HL-60/S4 (cell line): ENCODE results near the gene HDAC4.

ENCODE experiments used
- in situ Hi-C: fragments of 300-500 bp; cut with MboI; formaldehyde crosslinking; loops from 2 replicates; pipeline ENCODE4 v1.14.3; 2022; ENCODE audit warnings: low sequenced_read_pairs

The HDAC4 gene

DNA sequence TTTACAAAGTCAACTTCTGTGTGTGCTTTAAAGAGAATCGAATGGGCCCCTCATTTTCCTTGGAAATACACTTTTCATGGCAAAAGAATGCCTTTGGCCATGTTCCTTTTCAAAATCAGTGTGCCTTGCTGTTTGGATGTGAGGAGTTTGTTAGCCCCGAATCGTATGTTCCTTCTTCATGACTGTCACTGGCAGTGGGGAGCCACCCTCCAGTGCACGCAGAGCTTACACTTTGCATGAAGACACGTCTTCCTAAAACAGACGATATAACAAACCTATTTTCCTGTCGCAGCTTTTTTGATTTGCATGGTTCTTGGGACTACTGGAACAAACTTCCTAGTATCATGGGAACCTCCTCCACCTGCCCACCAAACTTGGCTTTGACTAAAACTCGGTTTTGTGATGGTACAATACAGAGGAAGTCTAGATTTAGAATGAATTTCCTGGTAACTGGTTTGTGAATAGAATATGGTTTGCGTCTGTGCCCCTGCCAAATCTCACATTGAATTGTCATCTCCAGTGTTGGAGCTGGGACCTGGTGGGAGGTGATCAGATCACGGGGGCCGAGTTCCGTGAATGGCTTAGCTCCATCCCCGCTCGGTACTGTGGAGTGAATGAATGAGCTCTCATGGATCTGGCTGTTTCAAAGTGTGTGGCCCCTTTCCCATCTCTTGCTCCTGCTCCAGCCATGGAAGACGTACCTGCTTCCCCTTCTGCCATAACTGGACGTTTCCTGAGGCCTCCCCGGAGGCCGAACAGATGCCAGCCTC is 358.1 kb downstream of the HDAC4 start:
- in situ Hi-C loops = no loop called here

DNA sequence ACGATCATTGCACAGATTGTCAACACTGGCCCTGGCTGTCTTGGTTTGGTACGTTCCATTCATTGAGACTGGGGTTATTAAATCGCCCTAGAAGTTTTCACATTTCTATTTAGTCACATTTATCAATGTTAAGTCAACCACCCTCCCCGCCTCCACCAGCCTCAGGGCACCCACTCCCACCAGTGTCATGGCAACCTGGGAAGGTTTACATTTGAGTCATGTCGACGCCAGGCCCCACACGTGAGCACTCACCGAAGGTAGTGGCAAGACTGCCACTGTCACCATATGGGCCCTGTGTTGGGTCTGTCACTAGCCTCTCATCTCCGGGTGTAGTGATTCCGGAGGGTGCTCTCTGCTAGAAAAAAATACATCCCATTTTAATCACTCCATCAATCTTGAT is 358.8 kb downstream of the HDAC4 start:
- in situ Hi-C loops = no loop called here

GRCh38 chr2:239041062-239041461 is 359.8 kb downstream of the HDAC4 start:
- in situ Hi-C loops = no loop called here

DNA sequence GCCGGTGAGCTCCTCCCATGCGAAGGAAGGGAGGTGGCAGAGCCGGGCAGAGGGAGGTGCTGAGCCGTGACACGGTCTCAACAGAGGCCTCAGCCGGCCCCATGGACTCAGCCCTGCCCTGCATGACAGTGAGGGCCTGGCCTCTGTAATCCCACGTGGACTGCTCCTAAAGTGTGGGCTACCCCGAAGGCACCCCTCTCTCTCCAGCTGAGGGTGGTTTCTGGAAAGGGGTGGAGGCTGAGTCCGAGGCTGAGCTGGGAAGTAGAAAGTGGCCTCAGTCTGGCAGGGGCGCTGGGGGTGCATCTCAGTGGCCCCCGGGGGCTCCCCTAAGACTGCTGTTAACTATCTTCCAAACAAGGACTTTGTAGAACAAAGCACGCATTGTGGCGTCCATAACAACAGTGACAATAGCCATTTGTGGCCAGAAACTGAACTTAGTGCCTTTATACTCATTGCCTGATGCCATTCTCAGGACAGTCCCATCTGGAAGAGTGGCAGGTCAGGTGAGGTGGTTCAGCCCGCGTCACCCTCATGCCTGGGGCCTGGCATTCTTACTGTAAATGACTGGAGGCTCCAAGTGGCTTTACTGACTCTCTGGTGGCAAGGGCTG is 360.6 kb downstream of the HDAC4 start:
- in situ Hi-C loops = no loop called here

DNA sequence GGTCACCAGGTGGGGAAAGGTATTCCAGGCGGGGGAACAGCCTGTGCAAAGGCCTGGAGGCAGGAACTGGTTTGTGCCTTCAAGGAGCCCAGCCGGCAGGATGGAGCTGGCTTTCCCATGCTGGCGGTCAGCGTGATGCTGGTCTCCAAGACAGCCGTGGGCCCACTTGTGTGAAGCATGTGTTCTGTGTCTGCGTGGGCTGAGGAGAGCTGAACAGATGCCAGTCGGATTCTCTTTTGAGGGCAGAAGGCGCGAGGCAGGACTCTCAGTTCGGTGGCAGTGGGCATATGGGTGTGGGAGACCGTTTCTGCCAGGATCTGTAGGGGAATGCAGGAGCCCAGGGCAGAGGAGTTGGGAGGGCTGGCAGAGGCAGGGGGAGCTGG is 361.4 kb downstream of the HDAC4 start:
- in situ Hi-C loops = loop anchor here (10.0 kb wide), 1 partner anchor 955 kb away; no protein-coding TSS in a partner anchor

DNA sequence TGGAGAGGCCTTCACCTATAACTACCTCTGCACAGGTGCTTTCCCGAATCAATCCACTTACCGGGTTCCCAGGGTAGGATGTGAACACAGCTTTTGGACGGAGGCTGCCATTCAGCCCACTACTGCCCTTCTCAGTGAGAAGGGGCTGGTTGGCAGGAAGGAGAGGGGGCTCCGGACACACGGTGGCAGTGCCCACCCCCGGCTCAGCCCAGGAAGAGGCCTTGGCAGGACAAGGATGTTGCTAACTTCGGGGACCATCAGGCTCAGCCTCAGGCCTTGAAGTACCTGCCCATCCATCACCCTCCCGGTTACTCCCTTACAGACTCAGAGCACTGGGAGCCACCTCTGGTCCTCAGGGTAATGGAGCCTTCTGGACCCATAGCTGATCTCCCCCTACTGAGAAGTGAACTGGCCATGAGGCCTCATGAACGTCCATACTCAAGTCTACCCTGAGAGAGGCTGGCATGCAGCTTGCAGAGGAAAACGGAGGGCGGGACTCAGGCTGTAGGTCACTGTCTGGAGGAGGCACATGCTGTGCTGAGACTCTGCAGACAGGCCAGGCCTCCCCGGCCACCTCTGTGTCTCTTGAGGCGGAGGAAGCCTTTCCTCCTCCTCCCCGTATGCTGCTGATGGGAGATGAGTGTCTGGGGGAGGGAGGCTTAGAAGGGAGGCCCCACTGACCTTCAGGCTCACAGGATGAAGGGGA is 361.9 kb downstream of the HDAC4 start:
- in situ Hi-C loops = loop anchor here (10.0 kb wide), 1 partner anchor 956 kb away; no protein-coding TSS in a partner anchor

GRCh38 chr2:239038284-239038683 is 362.5 kb downstream of the HDAC4 start:
- in situ Hi-C loops = loop anchor here (10.0 kb wide), 1 partner anchor 957 kb away; no protein-coding TSS in a partner anchor

DNA sequence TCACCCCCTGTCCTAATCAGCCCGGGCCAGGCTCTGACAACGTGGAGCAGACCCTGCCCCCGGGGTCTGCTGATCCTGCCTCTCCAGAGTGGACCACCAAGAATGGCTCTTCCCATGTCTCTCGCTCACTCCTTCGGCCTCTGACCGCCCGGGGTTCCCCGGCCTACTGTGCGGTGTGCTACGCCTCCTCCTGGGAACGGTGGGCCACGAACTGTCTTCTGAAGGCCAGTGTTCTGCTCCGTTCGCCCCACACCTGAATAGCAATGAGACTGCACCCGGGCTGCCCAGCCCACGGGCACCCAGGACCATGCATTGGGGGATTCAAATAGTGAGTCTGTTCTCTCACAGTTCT is 363.3 kb downstream of the HDAC4 start:
- in situ Hi-C loops = loop anchor here (10.0 kb wide), 1 partner anchor 957 kb away; no protein-coding TSS in a partner anchor

GRCh38 chr2:239036819-239037558 is 363.8 kb downstream of the HDAC4 start:
- in situ Hi-C loops = loop anchor here (10.0 kb wide), 1 partner anchor 958 kb away; no protein-coding TSS in a partner anchor

GRCh38 chr2:239035997-239036731 is 364.7 kb downstream of the HDAC4 start:
- in situ Hi-C loops = loop anchor here (10.0 kb wide), 1 partner anchor 959 kb away; no protein-coding TSS in a partner anchor

DNA sequence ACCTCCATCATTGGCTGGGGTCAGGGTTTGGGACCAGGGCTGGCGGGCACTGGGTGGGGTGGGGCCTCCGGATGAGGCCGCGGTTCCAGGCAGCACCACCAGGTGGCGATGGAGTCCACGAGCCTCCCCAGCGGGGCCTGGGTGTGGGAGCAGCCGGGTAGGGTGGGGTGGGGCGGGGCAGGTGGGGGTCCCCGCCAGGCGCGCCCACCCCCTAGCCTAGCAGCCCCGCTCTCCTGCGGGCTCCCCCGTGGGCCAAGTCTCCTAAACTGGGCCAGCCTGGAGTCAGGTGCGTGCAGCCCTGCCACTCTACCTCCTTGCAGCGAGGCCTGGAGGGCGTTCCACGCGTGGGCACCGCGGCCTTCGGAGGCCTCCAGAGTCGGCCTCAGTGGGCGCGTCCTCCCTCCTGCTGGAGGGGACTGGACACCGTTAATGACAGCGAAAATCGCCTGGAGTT is 365.4 kb downstream of the HDAC4 start:
- in situ Hi-C loops = loop anchor here (10.0 kb wide), 1 partner anchor 959 kb away; no protein-coding TSS in a partner anchor

GRCh38 chr2:239034561-239035341 is 366.1 kb downstream of the HDAC4 start:
- in situ Hi-C loops = loop anchor here (10.0 kb wide), 1 partner anchor 960 kb away; no protein-coding TSS in a partner anchor

GRCh38 chr2:239033801-239034560 is 366.8 kb downstream of the HDAC4 start:
- in situ Hi-C loops = loop anchor here (10.0 kb wide), 1 partner anchor 961 kb away; no protein-coding TSS in a partner anchor

- in situ Hi-C loops = loop anchor here (10.0 kb wide), 1 partner anchor 965 kb away; no protein-coding TSS in a partner anchor
Measured at GRCh38 chr2:239029958-239030357, 370.9 kb downstream of the HDAC4 start.

- in situ Hi-C loops = no loop called here
Measured at GRCh38 chr2:239028253-239028619, 372.6 kb downstream of the HDAC4 start.

GRCh38 chr2:239027391-239028252 is 373.2 kb downstream of the HDAC4 start:
- in situ Hi-C loops = no loop called here

GRCh38 chr2:239026711-239027361 is 374.0 kb downstream of the HDAC4 start:
- in situ Hi-C loops = no loop called here
